ENCODE measurements around the gene RTKN2. TPM values are rescaled to one million over a fixed set of nuclear protein-coding genes. Genes with fewer than 3 reads are reported as not detected.

The RTKN2 gene
- total RNA-seq, 1 experiment from 2014 or later: 14.4 TPM

DNA sequence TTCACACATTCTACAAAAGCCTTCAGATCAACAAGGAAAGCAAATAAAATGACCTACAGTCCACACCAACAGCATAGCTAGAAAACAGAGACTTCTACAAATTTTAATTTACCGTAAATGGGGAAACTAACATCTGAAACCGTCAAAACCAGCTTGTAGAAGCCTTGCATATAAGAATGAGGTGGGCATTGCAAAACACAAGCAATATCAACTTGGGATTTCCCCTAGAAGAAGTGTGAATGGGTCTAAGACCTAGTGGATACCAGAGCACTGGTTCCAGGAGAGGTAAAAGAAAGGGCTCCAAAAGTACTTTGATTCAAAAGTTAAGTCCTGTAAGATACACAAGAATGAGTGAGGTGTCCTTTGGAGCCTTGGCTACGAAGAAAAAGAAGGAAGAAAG is 18.7 kb downstream of the RTKN2 start:
- H2BK20ac ChIP-seq (ENCODE audit: low read depth, low read length, poor library complexity, severe bottlenecking): no peak overlapping the region
- no peaks in the 10 kb centered on the region for H3K79me2 ChIP-seq (ENCODE audit: insufficient read depth, low read length)
- no peak overlapping the region for H3K4me3 Mint-ChIP-seq
- peaks cover 26 to 32% of the 10 kb centered on the region in 2 experiments for H3K4me1 Mint-ChIP-seq
- H4K20me1 ChIP-seq (ENCODE audit: control insufficient read depth, insufficient read depth, insufficient read length): no peaks in the 10 kb centered on the region
- H3K9me3 ChIP-seq (ENCODE audit: control insufficient read depth, low read depth, low read length): no peaks in the 10 kb centered on the region
- no peak overlapping the region for H3K4me2 ChIP-seq (ENCODE audit: insufficient read depth, insufficient read length, low read length)
- no peaks in the 10 kb centered on the region for H3K9me3 Mint-ChIP-seq
- no peak overlapping the region for H3K9ac ChIP-seq (ENCODE audit: extremely low read depth, insufficient read length, low read length)
- no peaks in the 10 kb centered on the region for H3K4me1 ChIP-seq (ENCODE audit: insufficient read depth, low read length)
- no peak overlapping the region for H3K4ac ChIP-seq (ENCODE audit: low read depth, low read length)
- H3K27ac ChIP-seq (ENCODE audit: insufficient read length, low read depth, low read length): no peak overlapping the region
- no peak overlapping the region for H4K5ac ChIP-seq (ENCODE audit: insufficient read length, low read depth, low read length)
- H2BK15ac ChIP-seq (ENCODE audit: low read depth, low read length): no peak overlapping the region
- TF ChIP-seq, protein P1, sequence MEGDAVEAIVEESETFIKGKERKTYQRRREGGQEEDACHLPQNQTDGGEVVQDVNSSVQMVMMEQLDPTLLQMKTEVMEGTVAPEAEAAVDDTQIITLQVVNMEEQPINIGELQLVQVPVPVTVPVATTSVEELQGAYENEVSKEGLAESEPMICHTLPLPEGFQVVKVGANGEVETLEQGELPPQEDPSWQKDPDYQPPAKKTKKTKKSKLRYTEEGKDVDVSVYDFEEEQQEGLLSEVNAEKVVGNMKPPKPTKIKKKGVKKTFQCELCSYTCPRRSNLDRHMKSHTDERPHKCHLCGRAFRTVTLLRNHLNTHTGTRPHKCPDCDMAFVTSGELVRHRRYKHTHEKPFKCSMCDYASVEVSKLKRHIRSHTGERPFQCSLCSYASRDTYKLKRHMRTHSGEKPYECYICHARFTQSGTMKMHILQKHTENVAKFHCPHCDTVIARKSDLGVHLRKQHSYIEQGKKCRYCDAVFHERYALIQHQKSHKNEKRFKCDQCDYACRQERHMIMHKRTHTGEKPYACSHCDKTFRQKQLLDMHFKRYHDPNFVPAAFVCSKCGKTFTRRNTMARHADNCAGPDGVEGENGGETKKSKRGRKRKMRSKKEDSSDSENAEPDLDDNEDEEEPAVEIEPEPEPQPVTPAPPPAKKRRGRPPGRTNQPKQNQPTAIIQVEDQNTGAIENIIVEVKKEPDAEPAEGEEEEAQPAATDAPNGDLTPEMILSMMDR (conservative IDR thresholded peaks at IDR 0.05): no peak
- H2AFZ ChIP-seq (ENCODE audit: low read length): no peak overlapping the region
- H3K36me3 Mint-ChIP-seq (ENCODE audit: insufficient read depth in 1 of 3, low read depth in 3 of 3): peaks cover 0 to 7% (median 3%) of the 10 kb centered on the region in 3 experiments; a peak in 3 of 7 replicates
- no peak overlapping the region for H4K91ac ChIP-seq (ENCODE audit: insufficient read length, low read depth, low read length)
- H2BK5ac ChIP-seq (ENCODE audit: insufficient read length, low read length): no peak overlapping the region
- no peaks in the 10 kb centered on the region for H3K23me2 ChIP-seq (ENCODE audit: insufficient read length, low read depth, low read length, poor library complexity, severe bottlenecking)
- H3K18ac ChIP-seq (ENCODE audit: insufficient read length, low read depth, low read length): no peak overlapping the region
- H3K56ac ChIP-seq (ENCODE audit: insufficient read length, low read depth, low read length): no peak overlapping the region
- H3K23ac ChIP-seq (ENCODE audit: insufficient read length, low read depth, low read length): no peak overlapping the region
- no peaks in the 10 kb centered on the region for H3K27me3 ChIP-seq (ENCODE audit: insufficient read depth, low read length)
- no peaks in the 10 kb centered on the region for H3K27me3 Mint-ChIP-seq (ENCODE audit: low read depth)
- H3K27ac Mint-ChIP-seq: peak overlapping the region in 2 of 3 experiments; percentile 20 to 81; a peak in 3 of 7 replicates
- H4K8ac ChIP-seq (replicated peaks; ENCODE audit: insufficient read length, low read depth, low read length): no peak overlapping the region
- no peak overlapping the region for H2BK120ac ChIP-seq (ENCODE audit: low read depth, low read length, poor library complexity, severe bottlenecking)
- H2BK12ac ChIP-seq (ENCODE audit: insufficient read length, low read depth, low read length): no peak overlapping the region
- no peak overlapping the region for H2AK5ac ChIP-seq (ENCODE audit: insufficient read length, low read length)
- H3K14ac ChIP-seq (ENCODE audit: insufficient read depth, low read length): no peak overlapping the region
- no CpG with 5 or more reads among the region's 3 CpGs for WGBS (ENCODE audit: extremely low coverage, insufficient read length, low lambda C conversion rate)
- no peak for DNase-seq
- H3T11ph ChIP-seq (ENCODE audit: low read length): no peak overlapping the region
- no peaks in the 10 kb centered on the region for H3K79me1 ChIP-seq (ENCODE audit: insufficient read depth, low read depth, low read length, poor library complexity, severe bottlenecking)

All from H9 (cell line).